GM06990 (cell line): ENCODE measurements around the gene CCSER1.

ENCODE experiments used
- DNase-seq: peaks from one replicate; pipeline ENCODE4 v3.0.0-alpha.2; 2011; ENCODE audit not compliant: insufficient read length; ENCODE audit errors: extremely low read depth
- H3K27me3 ChIP-seq: replicated peaks from 2 replicates; pipeline ENCODE4 v1.6.0; 2011; ENCODE audit warnings: low read length; ENCODE audit not compliant: control insufficient read depth, insufficient read depth
- H3K36me3 ChIP-seq: 2 replicates; pipeline ENCODE4 v1.5.1; 2011; ENCODE audit warnings: low read length; ENCODE audit not compliant: control insufficient read depth, insufficient read depth
- H3K4me3 ChIP-seq: replicated peaks from 2 replicates; pipeline ENCODE4 v1.5.1; 2011; ENCODE audit warnings: low read depth, mild to moderate bottlenecking, control low read depth, low read length
- TF ChIP-seq, protein P1 (sequence below): IDR thresholded peaks from 2 replicates; pipeline ENCODE4 v1.5.1; 2011; ENCODE audit warnings: low read length, control low read depth, mild to moderate bottlenecking, inconsistent platforms; ENCODE audit not compliant: insufficient read depth, poor library complexity, severe bottlenecking

Gene CCSER1

DNA sequence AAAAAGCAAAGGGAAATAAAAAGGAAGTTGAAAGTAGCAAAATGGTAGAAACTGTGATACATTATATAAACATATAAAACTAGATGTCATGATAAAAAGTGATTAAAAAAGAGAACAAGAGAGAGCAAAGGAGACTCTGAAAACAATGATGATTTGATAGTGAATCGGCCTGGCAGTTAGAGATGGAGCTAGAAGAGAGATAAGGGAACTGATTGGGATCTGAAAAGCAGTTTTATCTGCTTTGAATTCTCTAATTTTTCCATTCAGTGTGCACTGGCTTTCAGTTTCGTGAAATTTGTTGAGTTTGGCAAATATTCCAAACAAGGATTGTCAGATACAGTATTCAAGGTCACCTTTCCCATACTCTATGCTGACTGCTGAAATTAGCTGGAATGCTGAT, 21.9 kb upstream of the CCSER1 start:
- Histone ChIP-seq H3K36me3 (no peaks in the 10 kb centered on the region), H3K4me3 (no peak overlapping the region), H3K27me3 (no peaks in the 10 kb centered on the region)
- DNase-seq: no peak
- TF ChIP-seq, protein P1, sequence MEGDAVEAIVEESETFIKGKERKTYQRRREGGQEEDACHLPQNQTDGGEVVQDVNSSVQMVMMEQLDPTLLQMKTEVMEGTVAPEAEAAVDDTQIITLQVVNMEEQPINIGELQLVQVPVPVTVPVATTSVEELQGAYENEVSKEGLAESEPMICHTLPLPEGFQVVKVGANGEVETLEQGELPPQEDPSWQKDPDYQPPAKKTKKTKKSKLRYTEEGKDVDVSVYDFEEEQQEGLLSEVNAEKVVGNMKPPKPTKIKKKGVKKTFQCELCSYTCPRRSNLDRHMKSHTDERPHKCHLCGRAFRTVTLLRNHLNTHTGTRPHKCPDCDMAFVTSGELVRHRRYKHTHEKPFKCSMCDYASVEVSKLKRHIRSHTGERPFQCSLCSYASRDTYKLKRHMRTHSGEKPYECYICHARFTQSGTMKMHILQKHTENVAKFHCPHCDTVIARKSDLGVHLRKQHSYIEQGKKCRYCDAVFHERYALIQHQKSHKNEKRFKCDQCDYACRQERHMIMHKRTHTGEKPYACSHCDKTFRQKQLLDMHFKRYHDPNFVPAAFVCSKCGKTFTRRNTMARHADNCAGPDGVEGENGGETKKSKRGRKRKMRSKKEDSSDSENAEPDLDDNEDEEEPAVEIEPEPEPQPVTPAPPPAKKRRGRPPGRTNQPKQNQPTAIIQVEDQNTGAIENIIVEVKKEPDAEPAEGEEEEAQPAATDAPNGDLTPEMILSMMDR: no peak

DNA sequence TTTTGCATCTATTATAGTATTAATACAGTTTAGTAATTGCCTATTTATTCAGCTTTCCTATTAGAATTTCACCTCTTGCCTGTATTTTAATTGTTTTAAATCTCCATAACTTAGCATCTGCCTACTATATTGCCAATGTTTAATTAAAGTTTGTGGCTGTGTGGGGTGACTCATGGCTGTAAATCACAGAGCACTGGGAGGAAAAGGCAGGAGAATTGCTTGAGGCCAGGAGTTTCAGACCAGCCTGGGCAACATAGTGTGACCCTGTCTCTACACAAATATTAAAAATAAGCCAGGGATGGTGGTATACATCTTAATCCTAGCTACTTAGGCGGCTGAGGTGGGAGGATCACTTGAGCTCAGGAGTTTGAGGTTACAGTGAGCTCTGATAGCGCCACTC, 14.5 kb upstream of the CCSER1 start:
- Histone ChIP-seq H3K27me3 (no peaks in the 10 kb centered on the region), H3K4me3 (no peak overlapping the region), H3K36me3 (no peaks in the 10 kb centered on the region)
- TF ChIP-seq, protein P1: no peak
- no peak for DNase-seq

DNA sequence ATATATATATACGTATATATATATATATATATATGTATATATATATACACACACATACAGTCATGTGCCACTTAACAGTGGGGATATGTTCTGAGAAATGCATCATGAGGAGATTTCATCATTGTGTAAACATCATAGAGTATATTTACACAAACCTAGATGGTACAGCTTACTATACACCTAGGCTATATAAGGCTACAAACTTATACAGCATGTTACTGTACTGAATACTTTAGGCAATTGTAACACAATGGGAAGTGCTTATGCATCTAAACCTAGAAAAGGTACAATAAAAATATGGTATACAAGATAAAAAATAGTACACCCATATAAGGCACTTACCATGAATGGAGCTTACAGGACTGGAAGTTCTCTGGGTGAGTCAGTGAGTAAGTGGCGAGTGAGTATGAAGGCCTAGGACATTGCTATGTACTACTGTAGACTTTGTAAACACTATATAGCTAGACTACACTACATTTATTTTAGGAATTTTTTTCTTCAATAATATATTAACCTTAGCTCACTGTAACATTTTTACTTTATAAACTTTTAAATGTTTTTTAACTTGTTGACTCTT, 13.2 kb upstream of the CCSER1 start:
- DNase-seq: no peak
- H3K27me3 ChIP-seq: no peaks in the 10 kb centered on the region
- TF ChIP-seq, protein P1: no peak
- no peaks in the 10 kb centered on the region for H3K36me3 ChIP-seq
- no peak overlapping the region for H3K4me3 ChIP-seq

DNA sequence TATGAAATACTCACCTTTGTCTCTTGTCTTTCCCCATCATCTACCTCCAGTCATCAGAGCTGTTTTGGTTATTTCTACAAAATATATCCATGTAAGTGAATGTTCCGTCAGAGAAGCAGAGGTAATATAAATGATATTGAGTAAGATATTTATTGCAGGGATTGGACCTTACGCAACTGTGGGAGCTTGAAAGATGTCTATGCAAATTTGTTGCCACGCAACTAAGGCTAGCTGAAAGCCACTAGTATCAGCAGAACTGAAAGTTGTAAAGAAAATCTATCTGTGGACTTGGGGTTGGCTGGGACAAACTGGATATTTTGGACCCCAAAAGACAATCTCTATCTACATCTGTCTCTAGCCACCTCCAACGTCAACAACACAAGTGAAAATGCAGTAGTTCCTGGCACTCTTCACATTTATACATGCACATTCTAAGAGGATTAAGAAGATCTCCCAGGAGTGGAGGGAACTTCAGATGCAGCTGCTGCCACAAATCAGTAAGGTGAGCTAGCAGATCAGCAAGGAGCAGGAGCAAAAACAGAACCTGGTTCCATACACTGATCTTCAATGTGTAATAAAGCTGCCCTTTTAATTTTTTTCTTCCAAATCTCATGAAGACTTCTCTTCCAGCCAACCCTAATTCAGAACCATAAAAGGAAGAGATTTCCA, 8.5 kb upstream of the CCSER1 start:
- Histone ChIP-seq H3K27me3 (no peaks in the 10 kb centered on the region), H3K36me3 (no peaks in the 10 kb centered on the region), H3K4me3 (no peak overlapping the region)
- TF ChIP-seq, protein P1: no peak
- DNase-seq: no peak

DNA sequence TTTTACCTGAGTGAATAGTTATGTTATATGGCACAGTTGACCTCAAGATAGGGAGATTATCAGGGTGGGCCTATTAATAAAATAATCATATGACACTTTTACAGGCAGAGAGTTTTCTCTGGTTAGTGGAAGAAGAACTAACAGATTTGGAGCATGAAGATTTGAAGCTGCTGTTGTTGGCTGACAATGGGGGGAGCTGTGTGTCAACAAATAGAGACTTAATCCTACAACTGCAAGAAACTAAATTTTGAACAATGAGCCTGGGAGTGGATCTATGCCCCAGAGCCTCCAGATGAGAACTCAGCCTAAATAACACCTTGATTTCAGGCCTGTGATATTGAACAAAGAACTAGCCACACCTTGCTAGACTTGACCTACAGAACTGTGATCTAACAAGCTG, 7.2 kb upstream of the CCSER1 start:
- DNase-seq: no peak
- no peaks in the 10 kb centered on the region for H3K27me3 ChIP-seq
- no peaks in the 10 kb centered on the region for H3K36me3 ChIP-seq
- no peak overlapping the region for H3K4me3 ChIP-seq
- TF ChIP-seq, protein P1: peak; percentile 29
